ENCODE data around the gene RERE.

DNA sequence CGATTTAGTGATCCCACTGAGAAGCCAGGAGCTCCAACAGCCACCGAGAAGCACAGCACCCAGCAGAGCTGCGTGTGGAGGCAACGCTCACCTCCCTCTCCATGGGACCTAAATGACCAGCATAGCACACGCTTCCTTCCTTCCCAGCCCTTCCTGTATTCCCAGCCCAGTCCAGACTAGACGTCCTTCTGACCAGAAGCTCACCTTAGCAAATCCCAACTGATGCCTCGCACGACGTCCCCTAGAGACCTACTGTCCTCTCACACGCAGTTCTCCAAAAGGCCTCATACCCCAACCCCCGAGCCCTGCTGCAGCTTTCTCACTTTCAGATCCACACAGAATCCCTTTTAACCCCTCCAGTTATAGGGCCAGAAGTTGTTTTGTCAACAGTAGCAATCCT lies 367.1 kb downstream of the RERE start:
- no peak for TF ChIP-seq POLR2AphosphoS5 (IDR thresholded peaks at IDR 0.05; ENCODE audit: borderline replicate concordance, low read depth, low read length)
- no peak for TF ChIP-seq EZH2 (IDR thresholded peaks at IDR 0.05)
- no peak for TF ChIP-seq FOXP2 (optimal IDR thresholded peaks at IDR 0.05; ENCODE audit: control extremely low read depth, extremely low read length, insufficient read depth)

Data from SK-N-MC (cell line).